Cardiac muscle cell (in vitro differentiated cells and primary cell): ENCODE measurements around the gene SLAMF6. TPM values are rescaled to one million over a fixed set of nuclear protein-coding genes. Genes with fewer than 3 reads are reported as not detected.

ENCODE experiments used
- DNase-seq, 2 donors: peaks; one replicate each; pipeline versions ENCODE4 v3.0.0 to v3.0.0-alpha.2; 2010 to 2017; ENCODE audit warnings: low read depth in 1 of 2, low spot score in 1 of 2
- H3K27ac ChIP-seq: fragments of 200-600 bp; sonication (generic); 2 replicates; pipeline ENCODE4 v1.5.1; 2016
- H3K27me3 ChIP-seq: fragments of 200-600 bp; sonication (generic); 2 replicates; pipeline ENCODE4 v1.6.0; 2016; ENCODE audit warnings: control low read depth
- H3K36me3 ChIP-seq: fragments of 200-600 bp; sonication (generic); 2 replicates; pipeline ENCODE4 v1.5.1; 2016; ENCODE audit warnings: control low read depth
- H3K4me1 ChIP-seq: fragments of 200-600 bp; sonication (generic); 2 replicates; pipeline ENCODE4 v1.8.1; 2017; ENCODE audit warnings: low read depth, mild to moderate bottlenecking, mixed run types
- H3K4me3 ChIP-seq: fragments of 200-600 bp; sonication (generic); 2 replicates; pipeline ENCODE4 v1.5.1; 2016; ENCODE audit warnings: mild to moderate bottlenecking
- H3K9me3 ChIP-seq: fragments of 200-600 bp; sonication (generic); 2 replicates; pipeline ENCODE4 v1.5.1; 2017; ENCODE audit warnings: low read depth, mild to moderate bottlenecking, control low read depth
- CTCF ChIP-seq: IDR thresholded peaks from 2 replicates; pipeline ENCODE4 v1.5.1; 2012; ENCODE audit warnings: low read depth, mild to moderate bottlenecking, low read length
- polyA plus RNA-seq: library from polyadenylated mRNA; unstranded; fragments of >200 nt; fragmentation: Nextera tagmentation; extraction: Ambion mirVana; gene quantifications from 2 replicates; pipeline ENCODE4 v1.2.1, GENCODE V29; 2016
- total RNA-seq: library from RNA; depleted of rRNA; stranded (reverse); fragments of >200 nt; gene quantifications from 2 replicates; pipeline ENCODE4 v1.2.3, GENCODE V29; 2016

The SLAMF6 gene
- total and polyA plus RNA-seq, 2 experiments from 2014 or later: not detected

- DNase-seq: no peak
- no peaks in the 10 kb centered on the region for H3K9me3 ChIP-seq
- no peak overlapping the region for H3K4me3 ChIP-seq
- H3K36me3 ChIP-seq: no peaks in the 10 kb centered on the region
- TF ChIP-seq CTCF: no peak
- H3K27me3 ChIP-seq: no peaks in the 10 kb centered on the region
- no peak overlapping the region for H3K27ac ChIP-seq
- H3K4me1 ChIP-seq: peaks cover 4% of the 10 kb centered on the region
Measured at GRCh38 chr1:160553778-160554177, 30.7 kb upstream of the SLAMF6 start.

- no peaks in the 10 kb centered on the region for H3K27me3 ChIP-seq
- TF ChIP-seq CTCF: no peak
- peaks cover 5% of the 10 kb centered on the region for H3K4me1 ChIP-seq
- H3K36me3 ChIP-seq: no peaks in the 10 kb centered on the region
- no peak overlapping the region for H3K27ac ChIP-seq
- DNase-seq: no peak
- H3K9me3 ChIP-seq: no peaks in the 10 kb centered on the region
- no peak overlapping the region for H3K4me3 ChIP-seq
Measured at GRCh38 chr1:160552425-160552824, 29.4 kb upstream of the SLAMF6 start.

- H3K4me1 ChIP-seq: peaks cover 5% of the 10 kb centered on the region
- H3K9me3 ChIP-seq: no peaks in the 10 kb centered on the region
- TF ChIP-seq CTCF: no peak
- DNase-seq: no peak
- H3K4me3 ChIP-seq: no peak overlapping the region
- no peaks in the 10 kb centered on the region for H3K27me3 ChIP-seq
- no peaks in the 10 kb centered on the region for H3K36me3 ChIP-seq
- H3K27ac ChIP-seq: no peak overlapping the region
Measured at GRCh38 chr1:160550572-160551034, 27.5 kb upstream of the SLAMF6 start.

- TF ChIP-seq CTCF: no peak
- no peak overlapping the region for H3K4me3 ChIP-seq
- no peaks in the 10 kb centered on the region for H3K36me3 ChIP-seq
- H3K9me3 ChIP-seq: no peaks in the 10 kb centered on the region
- DNase-seq: no peak
- no peaks in the 10 kb centered on the region for H3K27me3 ChIP-seq
- H3K27ac ChIP-seq: no peak overlapping the region
- H3K4me1 ChIP-seq: peaks cover 5% of the 10 kb centered on the region
Measured at GRCh38 chr1:160549665-160550006, 26.6 kb upstream of the SLAMF6 start.

GRCh38 chr1:160548960-160549664 is 26.1 kb upstream of the SLAMF6 start:
- TF ChIP-seq CTCF: no peak
- Histone ChIP-seq H3K27me3 (no peaks in the 10 kb centered on the region), H3K9me3 (no peaks in the 10 kb centered on the region), H3K36me3 (no peaks in the 10 kb centered on the region), H3K4me3 (no peak overlapping the region), H3K4me1 (peaks cover 5% of the 10 kb centered on the region), H3K27ac (no peak overlapping the region)
- no peak for DNase-seq
